LNCAP (cell line): ENCODE results near the gene RALBP1.

Experiments used
- CTCF ChIP-seq: fragments of 450-650 bp; IDR thresholded peaks from 2 replicates; pipeline ENCODE4 v1.5.1; 2017; ENCODE audit warnings: mild to moderate bottlenecking

RALBP1 gene

DNA sequence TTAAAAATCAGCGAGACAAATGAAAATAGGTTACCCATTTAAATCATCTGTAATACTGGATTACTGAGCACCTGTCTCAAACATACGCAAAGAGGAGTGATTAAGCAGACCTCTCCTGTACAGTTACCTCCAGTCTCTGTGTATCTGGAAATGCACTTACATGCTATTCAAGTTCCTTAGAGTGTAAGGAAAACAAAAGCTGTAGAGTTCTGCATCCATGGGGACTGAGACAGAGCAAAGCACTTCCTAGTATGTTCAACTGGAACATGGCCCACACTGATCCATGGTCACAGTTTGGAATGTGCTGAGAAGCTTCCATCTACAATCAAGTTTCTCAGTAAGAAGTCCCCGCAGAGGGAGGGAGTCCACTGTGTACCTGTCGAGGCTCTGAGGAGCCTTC lies 75.1 kb downstream of the RALBP1 start:
- TF ChIP-seq CTCF, result no peak

DNA sequence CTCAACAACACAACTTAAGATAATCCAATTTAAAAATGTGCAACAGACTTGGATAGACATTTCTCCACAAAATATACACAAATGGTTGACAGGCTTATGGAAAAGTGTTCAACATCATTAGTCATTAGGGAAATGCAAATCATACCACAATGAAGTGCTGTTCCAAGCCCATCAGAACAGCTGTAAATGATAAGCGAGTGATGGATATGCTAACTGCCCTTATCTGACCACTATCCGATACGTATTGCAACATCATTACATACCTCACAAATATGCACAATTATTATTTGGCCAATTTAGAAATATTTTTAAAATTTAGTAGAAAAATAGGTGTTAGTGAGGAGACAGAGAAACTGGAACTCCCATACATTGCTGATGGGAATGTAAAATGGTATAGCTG lies 76.9 kb downstream of the RALBP1 start:
- TF ChIP-seq CTCF, result no peak

DNA sequence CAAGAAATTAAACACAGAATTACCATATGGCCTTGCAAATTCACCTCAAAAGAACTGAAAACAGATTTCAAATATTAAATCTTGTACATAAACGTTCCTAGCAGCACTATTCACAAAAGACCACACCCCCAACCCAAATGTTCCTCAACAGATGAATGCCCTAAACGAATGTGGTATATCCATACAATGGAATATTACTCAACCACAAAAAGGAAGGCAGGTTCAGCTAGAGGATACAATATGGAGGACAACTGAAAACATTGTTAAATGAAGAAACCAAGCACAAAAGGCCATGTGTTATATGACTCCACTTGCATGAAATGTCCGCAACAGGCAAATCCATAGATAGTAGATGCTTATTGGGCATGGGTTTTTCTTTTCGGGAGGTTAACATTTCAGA lies 77.3 kb downstream of the RALBP1 start:
- no peak for TF ChIP-seq CTCF

DNA sequence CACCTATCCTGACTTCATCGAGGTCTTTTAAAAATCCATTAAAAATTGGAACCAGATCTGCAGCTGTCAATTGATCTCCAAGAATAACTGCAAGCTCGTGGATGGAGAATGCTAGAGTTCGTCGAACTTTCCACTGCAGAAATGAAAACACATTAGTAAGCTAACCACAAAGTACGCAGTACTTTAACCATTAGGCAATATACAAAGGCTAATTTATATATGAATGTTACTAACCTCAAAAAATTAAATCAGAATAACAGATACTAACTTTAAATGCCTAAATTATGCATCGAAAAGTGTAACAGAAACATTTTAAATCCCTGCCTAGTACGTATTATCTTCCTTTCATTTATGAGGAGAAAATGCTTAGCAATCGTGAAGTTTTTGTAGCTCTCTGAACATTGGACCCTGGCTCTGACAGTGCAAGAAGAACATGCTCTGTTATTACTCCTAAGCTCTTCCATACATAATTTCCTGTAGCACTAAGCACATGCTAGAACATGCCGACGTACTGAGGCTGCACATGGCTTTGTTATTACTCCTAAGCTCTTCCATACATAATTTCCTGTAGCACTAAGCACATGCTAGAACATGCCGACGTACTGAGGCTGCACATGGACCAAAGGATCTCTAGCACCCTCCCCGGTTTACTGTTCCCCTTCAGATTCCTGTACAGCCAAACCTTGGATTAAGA lies 82.1 kb downstream of the RALBP1 start:
- no peak for TF ChIP-seq CTCF

- TF ChIP-seq CTCF, result no peak
Measured at GRCh38 chr18:9558387-9559064, 83.2 kb downstream of the RALBP1 start.

GRCh38 chr18:9559253-9559652 lies 83.9 kb downstream of the RALBP1 start:
- TF ChIP-seq CTCF, result no peak

GRCh38 chr18:9561759-9562158 lies 86.4 kb downstream of the RALBP1 start:
- TF ChIP-seq CTCF, result no peak
